WTC11 (cell line): ENCODE measurements around the gene ACACA.

Experiments
- ATF1 ChIP-seq: sonication (generic); formaldehyde crosslinking; IDR thresholded peaks from 2 replicates; pipeline ENCODE4 v1.8.1; 2023; ENCODE audit warnings: mild to moderate bottlenecking, moderate library complexity, missing genetic modification reagents
- CBFB ChIP-seq: sonication (generic); formaldehyde crosslinking; IDR thresholded peaks from 2 replicates; pipeline ENCODE4 v1.8.1; 2022; ENCODE audit warnings: mild to moderate bottlenecking, low read depth, missing genetic modification reagents
- CREB1 ChIP-seq: sonication (generic); formaldehyde crosslinking; IDR thresholded peaks from 2 replicates; pipeline ENCODE4 v1.8.0; 2023; ENCODE audit warnings: mild to moderate bottlenecking, missing genetic modification reagents
- CTCF ChIP-seq: fragments of 200-600 bp; IDR thresholded peaks from 2 replicates; pipeline ENCODE4 v1.8.0; 2022; ENCODE audit warnings: antibody characterized with exemption
- E2F5 ChIP-seq: sonication (generic); formaldehyde crosslinking; IDR thresholded peaks from 2 replicates; pipeline ENCODE4 v1.8.1; 2022; ENCODE audit warnings: mild to moderate bottlenecking, moderate library complexity, missing genetic modification reagents
- FOXJ3 ChIP-seq: sonication (generic); formaldehyde crosslinking; IDR thresholded peaks from 2 replicates; pipeline ENCODE4 v1.9.0; 2021; ENCODE audit warnings: missing genetic modification reagents, mild to moderate bottlenecking, borderline replicate concordance
- IRF2 ChIP-seq: sonication (generic); formaldehyde crosslinking; IDR thresholded peaks from 2 replicates; pipeline ENCODE4 v1.8.0; 2022; ENCODE audit warnings: low read depth, missing genetic modification reagents, borderline replicate concordance
- SMAD3 ChIP-seq: sonication (generic); formaldehyde crosslinking; IDR thresholded peaks from 2 replicates; pipeline ENCODE4 v1.8.0; 2022; ENCODE audit warnings: missing genetic modification reagents, mild to moderate bottlenecking, borderline replicate concordance
- TEAD1 ChIP-seq: sonication (generic); formaldehyde crosslinking; IDR thresholded peaks from 2 replicates; pipeline ENCODE4 v1.8.0; 2022; ENCODE audit warnings: mild to moderate bottlenecking, missing genetic modification reagents
- ZBTB21 ChIP-seq: sonication (generic); formaldehyde crosslinking; IDR thresholded peaks from 2 replicates; pipeline ENCODE4 v1.8.1; 2023; ENCODE audit warnings: mild to moderate bottlenecking, missing genetic modification reagents, borderline replicate concordance
- ZNF423 ChIP-seq: fragments of 250-450 bp; sonication (Bioruptor Pico); IDR thresholded peaks from 2 replicates; pipeline ENCODE4 v2.1.2; 2022; ENCODE audit warnings: mild to moderate bottlenecking, moderate library complexity
- TF ChIP-seq, protein P1 (sequence below): sonication (generic); formaldehyde crosslinking; IDR thresholded peaks from 2 replicates; pipeline ENCODE4 v1.8.1; 2023; ENCODE audit warnings: mild to moderate bottlenecking, missing genetic modification reagents, moderate library complexity
- TF ChIP-seq, protein P2 (sequence below): sonication (generic); formaldehyde crosslinking; IDR thresholded peaks from 2 replicates; pipeline ENCODE4 v1.8.1; 2023; ENCODE audit warnings: mild to moderate bottlenecking, moderate library complexity, missing genetic modification reagents

DNA sequence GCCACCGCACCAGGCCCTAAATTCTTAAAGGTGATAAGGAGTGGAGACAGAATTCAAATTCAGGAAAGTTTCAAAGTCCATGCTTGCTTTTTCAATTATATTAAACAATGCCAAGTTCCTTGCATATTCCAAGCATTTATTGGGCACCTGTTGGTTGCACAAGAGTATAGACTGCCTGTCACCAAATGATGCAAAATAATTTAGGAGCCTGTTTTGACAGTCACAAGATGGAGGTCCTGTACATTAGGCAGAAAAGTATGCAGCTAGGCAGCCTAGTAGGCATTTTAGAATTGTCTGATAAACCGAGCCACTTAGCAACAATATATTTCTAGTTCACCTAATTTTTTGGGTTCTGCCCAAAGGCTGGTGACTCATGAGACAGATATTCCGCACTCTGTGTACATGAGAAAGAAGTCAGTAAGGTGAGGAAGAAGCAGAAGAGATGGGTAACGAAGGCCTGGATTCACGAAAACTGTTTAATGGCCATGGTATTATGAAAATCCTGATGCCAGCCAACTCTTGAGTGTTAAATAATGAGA, 7.3 kb downstream of the ACACA start:
- TF ChIP-seq CTCF (no peak), IRF2 (CRISPR knock-in tag) (no peak), ZNF423 (CRISPR knock-in tag) (no peak), CREB1 (CRISPR knock-in tag) (no peak), TEAD1 (CRISPR knock-in tag) (no peak), E2F5 (CRISPR knock-in tag) (no peak), FOXJ3 (CRISPR knock-in tag) (no peak), ZBTB21 (no peak), SMAD3 (no peak), ATF1 (CRISPR knock-in tag) (no peak), CBFB (no peak)
- TF ChIP-seq, protein P1, sequence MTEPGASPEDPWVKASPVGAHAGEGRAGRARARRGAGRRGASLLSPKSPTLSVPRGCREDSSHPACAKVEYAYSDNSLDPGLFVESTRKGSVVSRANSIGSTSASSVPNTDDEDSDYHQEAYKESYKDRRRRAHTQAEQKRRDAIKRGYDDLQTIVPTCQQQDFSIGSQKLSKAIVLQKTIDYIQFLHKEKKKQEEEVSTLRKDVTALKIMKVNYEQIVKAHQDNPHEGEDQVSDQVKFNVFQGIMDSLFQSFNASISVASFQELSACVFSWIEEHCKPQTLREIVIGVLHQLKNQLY: no peak
- TF ChIP-seq, protein P2, sequence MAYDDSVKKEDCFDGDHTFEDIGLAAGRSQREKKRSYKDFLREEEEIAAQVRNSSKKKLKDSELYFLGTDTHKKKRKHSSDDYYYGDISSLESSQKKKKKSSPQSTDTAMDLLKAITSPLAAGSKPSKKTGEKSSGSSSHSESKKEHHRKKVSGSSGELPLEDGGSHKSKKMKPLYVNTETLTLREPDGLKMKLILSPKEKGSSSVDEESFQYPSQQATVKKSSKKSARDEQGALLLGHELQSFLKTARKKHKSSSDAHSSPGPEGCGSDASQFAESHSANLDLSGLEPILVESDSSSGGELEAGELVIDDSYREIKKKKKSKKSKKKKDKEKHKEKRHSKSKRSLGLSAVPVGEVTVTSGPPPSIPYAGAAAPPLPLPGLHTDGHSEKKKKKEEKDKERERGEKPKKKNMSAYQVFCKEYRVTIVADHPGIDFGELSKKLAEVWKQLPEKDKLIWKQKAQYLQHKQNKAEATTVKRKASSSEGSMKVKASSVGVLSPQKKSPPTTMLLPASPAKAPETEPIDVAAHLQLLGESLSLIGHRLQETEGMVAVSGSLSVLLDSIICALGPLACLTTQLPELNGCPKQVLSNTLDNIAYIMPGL (CRISPR knock-in tag): no peak
